Vagina (tissue), 2 donors: ENCODE measurements around the gene DNMT3A.

ENCODE experiments used
- CTCF ChIP-seq, 3 experiments: fragments of 450-650 bp in 2 of 3; fragments of 200-600 bp in 1 of 3; sonication (generic) in 1 of 3; IDR thresholded peaks; one replicate each; pipeline ENCODE4 v1.5.1; 2017 to 2019; ENCODE audit warnings: antibody characterized with exemption in 3 of 3, mild to moderate bottlenecking in 2 of 3, moderate library complexity in 2 of 3
- POLR2A ChIP-seq, 2 donors: fragments of 450-650 bp; IDR thresholded peaks; one replicate each; pipeline ENCODE4 v1.6.1; 2017; ENCODE audit warnings: antibody characterized with exemption in 2 of 2, mild to moderate bottlenecking in 2 of 2, moderate library complexity in 2 of 2

DNA sequence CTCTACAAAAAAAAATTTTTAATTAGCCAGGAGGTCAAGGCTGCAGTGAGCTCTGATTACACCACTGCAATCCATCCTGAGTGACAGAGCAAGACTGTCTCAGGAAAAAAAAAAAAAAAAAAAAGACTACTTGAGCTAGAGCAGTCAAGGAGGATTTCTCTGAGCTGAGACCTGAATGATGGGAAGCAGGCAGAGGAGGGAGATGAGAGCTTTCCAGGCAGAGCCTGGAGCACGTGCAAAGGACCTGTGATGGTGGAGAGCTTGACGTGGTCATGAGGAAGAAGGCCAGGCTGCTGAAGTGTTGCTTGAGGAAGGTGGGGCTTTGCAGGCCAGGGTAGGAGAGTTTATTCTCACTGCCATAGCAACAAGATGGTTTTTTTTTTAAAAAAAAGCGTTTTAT lies 121.4 kb downstream of the DNMT3A start:
- TF ChIP-seq POLR2A (IDR thresholded peaks at IDR 0.05) (no peak), CTCF (IDR thresholded peaks at IDR 0.05) (no peak)
